ENCODE data around the gene KRT9. TPM values are rescaled to one million over a fixed set of nuclear protein-coding genes. Genes with fewer than 3 reads are reported as not detected.

Gene KRT9
- total RNA-seq, 2 donors from 2014 or later: 0.42 TPM; not detected in 1

- DNase-seq (ENCODE audit: low spot score) (peak; percentile 87), ATAC-seq (ENCODE audit: insufficient number of reproducible peaks, low FRiP score, low read depth) (peak; percentile 85)
- H3K4me1 ChIP-seq (ENCODE audit: control insufficient read depth in 1 of 2, low read depth in 2 of 2): peaks cover 11 to 34% of the 10 kb centered on the region in 2 donors
- H3K27me3 ChIP-seq (replicated peaks; ENCODE audit: insufficient read depth): no peaks in the 10 kb centered on the region
- no peak for TF ChIP-seq CTCF (IDR thresholded peaks at IDR 0.05)
- H3K27ac ChIP-seq: peak overlapping the region; percentile 55 to 70
- H3K36me3 ChIP-seq: no peaks in the 10 kb centered on the region
- H3K4me3 ChIP-seq: peak overlapping the region; percentile 64
- no peaks in the 10 kb centered on the region for H3K9me3 ChIP-seq
Observed at GRCh38 chr17:41547921-41548843, 23.7 kb downstream of the KRT9 start.

GRCh38 chr17:41547378-41547841 lies 24.4 kb downstream of the KRT9 start:
- TF ChIP-seq CTCF (IDR thresholded peaks at IDR 0.05): no peak
- no peaks in the 10 kb centered on the region for H3K27me3 ChIP-seq (replicated peaks; ENCODE audit: insufficient read depth)
- no peak for DNase-seq (ENCODE audit: low spot score)
- no peaks in the 10 kb centered on the region for H3K36me3 ChIP-seq
- peak overlapping the region; percentile 55 to 64 for H3K27ac ChIP-seq
- H3K9me3 ChIP-seq: no peaks in the 10 kb centered on the region
- peaks cover 11 to 34% of the 10 kb centered on the region in 2 donors for H3K4me1 ChIP-seq (ENCODE audit: control insufficient read depth in 1 of 2, low read depth in 2 of 2)
- no peak for ATAC-seq (ENCODE audit: insufficient number of reproducible peaks, low FRiP score, low read depth)
- no peak overlapping the region for H3K4me3 ChIP-seq

- DNase-seq (ENCODE audit: low spot score): no peak
- no peaks in the 10 kb centered on the region for H3K27me3 ChIP-seq (replicated peaks; ENCODE audit: insufficient read depth)
- H3K27ac ChIP-seq: peak overlapping the region in 1 of 2 donors; percentile 55
- ATAC-seq (ENCODE audit: insufficient number of reproducible peaks, low FRiP score, low read depth): no peak
- H3K36me3 ChIP-seq: no peaks in the 10 kb centered on the region
- H3K4me1 ChIP-seq (ENCODE audit: control insufficient read depth in 1 of 2, low read depth in 2 of 2): peaks cover 11 to 34% of the 10 kb centered on the region in 2 donors
- H3K9me3 ChIP-seq: no peaks in the 10 kb centered on the region
- TF ChIP-seq CTCF (IDR thresholded peaks at IDR 0.05): no peak
- H3K4me3 ChIP-seq: no peak overlapping the region
Observed at GRCh38 chr17:41546819-41547218, 25.0 kb downstream of the KRT9 start.

GRCh38 chr17:41545829-41546410 lies 25.9 kb downstream of the KRT9 start:
- H3K36me3 ChIP-seq: no peaks in the 10 kb centered on the region
- TF ChIP-seq CTCF (IDR thresholded peaks at IDR 0.05): no peak
- no peak for ATAC-seq (ENCODE audit: insufficient number of reproducible peaks, low FRiP score, low read depth)
- H3K27ac ChIP-seq: no peak overlapping the region
- H3K9me3 ChIP-seq: no peaks in the 10 kb centered on the region
- no peak overlapping the region for H3K4me3 ChIP-seq
- H3K27me3 ChIP-seq (replicated peaks; ENCODE audit: insufficient read depth): no peaks in the 10 kb centered on the region
- peaks cover 11 to 34% of the 10 kb centered on the region in 2 donors for H3K4me1 ChIP-seq (ENCODE audit: control insufficient read depth in 1 of 2, low read depth in 2 of 2)
- DNase-seq (ENCODE audit: low spot score): no peak

GRCh38 chr17:41544935-41545334 lies 26.9 kb downstream of the KRT9 start:
- Histone ChIP-seq H3K4me1 (ENCODE audit: control insufficient read depth in 1 of 2, low read depth in 2 of 2) (peaks cover 11 to 34% of the 10 kb centered on the region in 2 donors), H3K27me3 (replicated peaks; ENCODE audit: insufficient read depth) (no peaks in the 10 kb centered on the region), H3K27ac (no peak overlapping the region), H3K36me3 (no peaks in the 10 kb centered on the region), H3K4me3 (no peak overlapping the region), H3K9me3 (no peaks in the 10 kb centered on the region)
- DNase-seq (ENCODE audit: low spot score): no peak
- TF ChIP-seq CTCF (IDR thresholded peaks at IDR 0.05): no peak
- ATAC-seq (ENCODE audit: insufficient number of reproducible peaks, low FRiP score, low read depth): no peak

Measured in thoracic aorta (tissue), 2 donors.